SU-DHL-6 (cell line): ENCODE data around the gene ITPRIPL1.

ENCODE experiments used
- H2AFZ ChIP-seq: fragments of 200-600 bp; sonication (generic); 2 replicates; pipeline ENCODE4 v1.6.1; 2014; ENCODE audit warnings: low read depth, mild to moderate bottlenecking, moderate library complexity, mixed read lengths, antibody characterized with exemption, low read length; ENCODE audit not compliant: severe bottlenecking
- H3F3A ChIP-seq: fragments of 200-600 bp; shearing (Covaris generic); 2 replicates; pipeline ENCODE4 v1.6.0; 2016; ENCODE audit warnings: antibody characterized with exemption, mild to moderate bottlenecking; ENCODE audit not compliant: insufficient read depth
- H3K27ac ChIP-seq: fragments of 200-600 bp; sonication (generic); 2 replicates; pipeline ENCODE4 v1.5.1; 2016; ENCODE audit warnings: low read depth, mild to moderate bottlenecking, low read length, moderate library complexity, mixed read lengths
- H3K27me3 ChIP-seq: fragments of 200-600 bp; sonication (generic), shearing (Covaris generic); 2 replicates; pipeline ENCODE4 v1.6.0; 2014; ENCODE audit warnings: mild to moderate bottlenecking, low read length
- H3K36me3 ChIP-seq: fragments of 200-600 bp; sonication (generic); 2 replicates; pipeline ENCODE4 v1.6.1; 2014; ENCODE audit warnings: mild to moderate bottlenecking, low read length, mixed read lengths
- H3K4me2 ChIP-seq: fragments of 300-600, 200-600 bp; shearing (Covaris generic), sonication (generic); 2 replicates; pipeline ENCODE4 v1.6.0; 2014; ENCODE audit warnings: low read length, low read depth, mild to moderate bottlenecking; ENCODE audit not compliant: poor library complexity, severe bottlenecking
- H3K4me3 ChIP-seq: fragments of 200-600 bp; sonication (generic); 2 replicates; pipeline ENCODE4 v1.5.1; 2014; ENCODE audit warnings: antibody characterized with exemption, low read length, mild to moderate bottlenecking, mixed read lengths; ENCODE audit not compliant: insufficient read depth, poor library complexity, severe bottlenecking
- H3K79me2 ChIP-seq: fragments of 200-600 bp; sonication (generic); 2 replicates; pipeline ENCODE4 v1.6.1; 2014; ENCODE audit warnings: mild to moderate bottlenecking, low read length, moderate library complexity; ENCODE audit not compliant: insufficient read depth
- H3K9ac ChIP-seq: fragments of 200-600 bp; sonication (generic); 2 replicates; pipeline ENCODE4 v1.7.0; 2014; ENCODE audit warnings: mild to moderate bottlenecking, low read length
- H3K9me2 ChIP-seq: fragments of 200-600 bp; sonication (generic); replicated peaks from 2 replicates; pipeline ENCODE4 v1.6.1; 2014; ENCODE audit warnings: low read length; ENCODE audit not compliant: insufficient read depth
- H3K9me3 ChIP-seq: fragments of 200-600 bp; sonication (generic); 2 replicates; pipeline ENCODE4 v1.6.1; 2014; ENCODE audit warnings: low read length, mixed read lengths; ENCODE audit not compliant: insufficient read depth
- H4K20me1 ChIP-seq: fragments of 200-600 bp; sonication (generic); 2 replicates; pipeline ENCODE4 v1.6.1; 2014; ENCODE audit warnings: low read depth, mild to moderate bottlenecking, antibody characterized with exemption, low read length, moderate library complexity, mixed read lengths
- EZH2phosphoT487 ChIP-seq: fragments of 200-600 bp; sonication (generic), shearing (Covaris generic); conservative IDR thresholded peaks from 2 replicates; pipeline ENCODE4 v1.6.1; 2018; ENCODE audit warnings: mild to moderate bottlenecking, antibody characterized with exemption, low read length, moderate library complexity, mixed read lengths
- TF ChIP-seq, protein P1 (sequence below): fragments of 200-600 bp; sonication (generic); IDR thresholded peaks from one replicate; pipeline ENCODE4 v1.5.1; 2017; ENCODE audit warnings: antibody characterized with exemption, mild to moderate bottlenecking, low read length, moderate library complexity; ENCODE audit not compliant: insufficient read depth, poor library complexity, severe bottlenecking

Gene ITPRIPL1

DNA sequence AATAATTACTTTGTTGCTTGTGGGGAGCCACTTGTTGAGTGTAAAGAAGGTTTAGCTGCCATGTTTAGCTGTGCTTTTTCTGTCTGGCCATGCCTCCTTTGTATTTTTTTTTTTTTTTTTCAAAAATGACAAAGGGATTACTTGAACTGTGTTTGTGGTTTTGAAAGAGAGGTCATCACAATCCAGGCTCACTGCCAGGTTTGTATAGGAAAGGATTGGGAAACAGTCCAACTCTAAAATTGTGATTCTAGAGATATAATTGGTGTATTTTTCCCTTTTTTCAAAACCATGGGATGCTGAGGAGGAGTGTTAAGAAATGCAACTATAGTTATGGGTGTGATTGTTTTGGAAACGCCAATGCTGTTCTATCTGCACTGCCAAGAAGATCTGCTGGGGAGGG lies 4.3 kb downstream of the ITPRIPL1 start:
- Histone ChIP-seq H3K36me3 (0 out of 2 replicates have a peak, but pooled peaks cover 3% of the 10 kb centered on the region), H3F3A (peaks cover 13% of the 10 kb centered on the region), H2AFZ (no peak overlapping the region), H3K27me3 (no peaks in the 10 kb centered on the region), H3K4me3 (no peak overlapping the region), H4K20me1 (no peaks in the 10 kb centered on the region), H3K9ac (no peak overlapping the region), H3K9me2 (no peaks in the 10 kb centered on the region), H3K4me2 (no peak overlapping the region), H3K27ac (no peak overlapping the region), H3K9me3 (no peaks in the 10 kb centered on the region), H3K79me2 (peaks cover 46% of the 10 kb centered on the region)
- no peak for TF ChIP-seq EZH2phosphoT487
- TF ChIP-seq, protein P1, sequence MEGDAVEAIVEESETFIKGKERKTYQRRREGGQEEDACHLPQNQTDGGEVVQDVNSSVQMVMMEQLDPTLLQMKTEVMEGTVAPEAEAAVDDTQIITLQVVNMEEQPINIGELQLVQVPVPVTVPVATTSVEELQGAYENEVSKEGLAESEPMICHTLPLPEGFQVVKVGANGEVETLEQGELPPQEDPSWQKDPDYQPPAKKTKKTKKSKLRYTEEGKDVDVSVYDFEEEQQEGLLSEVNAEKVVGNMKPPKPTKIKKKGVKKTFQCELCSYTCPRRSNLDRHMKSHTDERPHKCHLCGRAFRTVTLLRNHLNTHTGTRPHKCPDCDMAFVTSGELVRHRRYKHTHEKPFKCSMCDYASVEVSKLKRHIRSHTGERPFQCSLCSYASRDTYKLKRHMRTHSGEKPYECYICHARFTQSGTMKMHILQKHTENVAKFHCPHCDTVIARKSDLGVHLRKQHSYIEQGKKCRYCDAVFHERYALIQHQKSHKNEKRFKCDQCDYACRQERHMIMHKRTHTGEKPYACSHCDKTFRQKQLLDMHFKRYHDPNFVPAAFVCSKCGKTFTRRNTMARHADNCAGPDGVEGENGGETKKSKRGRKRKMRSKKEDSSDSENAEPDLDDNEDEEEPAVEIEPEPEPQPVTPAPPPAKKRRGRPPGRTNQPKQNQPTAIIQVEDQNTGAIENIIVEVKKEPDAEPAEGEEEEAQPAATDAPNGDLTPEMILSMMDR, result no peak

DNA sequence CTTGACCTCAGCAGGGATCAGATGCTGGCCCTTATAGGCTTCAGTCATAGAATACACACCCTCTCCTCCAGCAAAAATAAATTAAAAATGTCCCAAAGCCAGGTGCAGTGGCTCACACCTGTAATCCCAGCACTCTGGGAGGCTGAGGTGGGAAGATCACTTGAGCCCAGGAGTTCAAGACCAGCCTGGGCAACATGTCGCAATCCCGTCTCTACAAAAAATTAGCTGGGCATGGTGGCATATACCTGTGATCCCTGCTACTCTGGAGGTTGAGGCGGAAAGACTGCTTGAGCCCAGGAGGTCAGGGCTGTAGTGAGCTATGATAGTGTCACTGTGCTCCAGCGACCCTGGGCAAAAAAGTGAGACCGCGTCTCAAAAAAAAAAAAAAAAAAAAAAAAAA lies 4.8 kb downstream of the ITPRIPL1 start:
- Histone ChIP-seq H3F3A (peaks cover 15% of the 10 kb centered on the region), H2AFZ (no peak overlapping the region), H3K79me2 (peaks cover 50% of the 10 kb centered on the region), H3K9me3 (no peaks in the 10 kb centered on the region), H3K27me3 (no peaks in the 10 kb centered on the region), H3K9ac (no peak overlapping the region), H4K20me1 (no peaks in the 10 kb centered on the region), H3K9me2 (no peaks in the 10 kb centered on the region), H3K36me3 (0 out of 2 replicates have a peak, but pooled peaks cover 3% of the 10 kb centered on the region), H3K4me2 (no peak overlapping the region), H3K27ac (no peak overlapping the region), H3K4me3 (no peak overlapping the region)
- TF ChIP-seq EZH2phosphoT487, result no peak
- TF ChIP-seq, protein P1, result no peak

DNA sequence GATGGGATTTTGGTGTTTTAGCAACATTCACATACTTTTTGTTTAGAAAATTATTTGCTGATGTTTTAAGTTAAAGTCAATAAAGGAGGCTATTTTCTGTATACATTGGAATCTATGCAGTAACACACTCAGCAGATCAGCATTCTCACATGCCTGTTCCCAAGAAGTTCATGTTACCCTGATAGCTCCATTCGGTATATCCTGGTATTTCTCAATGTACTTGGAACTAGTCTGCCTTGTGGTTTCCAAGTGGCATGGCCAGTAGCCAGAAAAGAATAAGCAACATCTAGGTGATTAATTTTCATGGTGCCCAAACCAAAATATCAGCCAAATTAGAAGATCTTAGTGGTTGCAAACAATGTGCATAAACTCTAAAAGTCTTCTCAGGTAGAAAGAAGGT lies 5.3 kb downstream of the ITPRIPL1 start:
- H3K4me2 ChIP-seq, result no peak overlapping the region
- 0 out of 2 replicates have a peak, but pooled peaks cover 3% of the 10 kb centered on the region for H3K36me3 ChIP-seq
- H3K27me3 ChIP-seq, result no peaks in the 10 kb centered on the region
- TF ChIP-seq EZH2phosphoT487, result no peak
- TF ChIP-seq, protein P1, result no peak
- no peak overlapping the region for H3K4me3 ChIP-seq
- H3K79me2 ChIP-seq, result peaks cover 48% of the 10 kb centered on the region
- H2AFZ ChIP-seq, result no peak overlapping the region
- H4K20me1 ChIP-seq, result no peaks in the 10 kb centered on the region
- no peak overlapping the region for H3K9ac ChIP-seq
- H3K27ac ChIP-seq, result no peak overlapping the region
- H3K9me2 ChIP-seq, result no peaks in the 10 kb centered on the region
- no peaks in the 10 kb centered on the region for H3K9me3 ChIP-seq
- peaks cover 15% of the 10 kb centered on the region for H3F3A ChIP-seq
